HEK293 (cell line): ENCODE results near the gene KCNK7.
A peak's percentile ranks its signal among the peaks of the same experiment; 100 is the strongest.

ENCODE experiments used
- CTCF ChIA-PET: fragments of 350-600 bp; formaldehyde crosslinking; extraction: SDS; loops from one replicate; lab custom pipeline; 2021; ENCODE audit warnings: antibody characterized with exemption; lab: Yijun Ruan, JAX
- POLR2A ChIA-PET: fragments of 300-600 bp; formaldehyde crosslinking; extraction: SDS; loops from one replicate; lab custom pipeline; 2020; ENCODE audit warnings: antibody characterized with exemption, inconsistent platforms; lab: Yijun Ruan, JAX
- H3K27ac ChIP-seq: fragments of 200-500 bp; sonication (Bioruptor generic); 2 replicates; pipeline ENCODE4 v1.5.1; 2014; ENCODE audit warnings: low read depth, low read length, control low read depth, inconsistent platforms; ENCODE audit errors: extremely low read depth
- H3K36me3 ChIP-seq, 2 experiments: fragments of 200-500 bp in 1 of 2; sonication (Bioruptor generic) in 1 of 2; 1 replicate in 1 of 2; 2 replicates in 1 of 2; pipeline ENCODE4 v1.5.1; 2014 to 2017; ENCODE audit warnings: inconsistent platforms in 2 of 2, low read length in 2 of 2; ENCODE audit not compliant: control insufficient read depth in 2 of 2, insufficient read depth in 1 of 2
- H3K4me1 ChIP-seq: fragments of 200-500 bp; sonication (Bioruptor generic); 2 replicates; pipeline ENCODE4 v1.5.1; 2014; ENCODE audit warnings: mild to moderate bottlenecking, low read length, inconsistent platforms; ENCODE audit not compliant: control insufficient read depth, insufficient read depth
- H3K4me3 ChIP-seq: 2 replicates; pipeline ENCODE4 v1.5.1; 2011; ENCODE audit warnings: low read depth, mild to moderate bottlenecking, control low read depth, low read length, moderate library complexity
- H3K9me3 ChIP-seq: fragments of 200-500 bp; sonication (Bioruptor generic); 2 replicates; pipeline ENCODE4 v1.5.1; 2014; ENCODE audit warnings: low read depth, low read length, inconsistent platforms; ENCODE audit not compliant: control insufficient read depth, insufficient read depth
- BCL11B ChIP-seq: fragments of 450-650 bp; formaldehyde crosslinking; IDR thresholded peaks from 2 replicates; pipeline ENCODE4 v1.5.1; 2016; ENCODE audit warnings: low read depth, missing biosample characterization, missing genetic modification characterization
- CTCF ChIP-seq: fragments of 450-650 bp; formaldehyde crosslinking; IDR thresholded peaks from 2 replicates; pipeline ENCODE4 v1.5.1; 2016; ENCODE audit warnings: missing biosample characterization, missing genetic modification characterization
- GFI1B ChIP-seq: fragments of 450-650 bp; formaldehyde crosslinking; IDR thresholded peaks from 2 replicates; pipeline ENCODE4 v1.5.1; 2016; ENCODE audit warnings: missing biosample characterization, missing genetic modification characterization
- KLF1 ChIP-seq: fragments of 450-650 bp; formaldehyde crosslinking; IDR thresholded peaks from 2 replicates; pipeline ENCODE4 v1.5.1; 2016; ENCODE audit warnings: missing biosample characterization, missing genetic modification characterization
- MYNN ChIP-seq: fragments of 450-650 bp; formaldehyde crosslinking; IDR thresholded peaks from 2 replicates; pipeline ENCODE4 v1.5.1; 2016; ENCODE audit warnings: missing biosample characterization, missing genetic modification characterization, borderline replicate concordance
- SP3 ChIP-seq: fragments of 450-650 bp; formaldehyde crosslinking; IDR thresholded peaks from 2 replicates; pipeline ENCODE4 v1.5.1; 2016; ENCODE audit warnings: missing biosample characterization, missing genetic modification characterization
- ZBTB49 ChIP-seq: fragments of 450-650 bp; formaldehyde crosslinking; IDR thresholded peaks from 2 replicates; pipeline ENCODE4 v1.5.1; 2016; ENCODE audit warnings: missing biosample characterization, missing genetic modification characterization, low read depth
- ZBTB8A ChIP-seq: fragments of 450-650 bp; formaldehyde crosslinking; IDR thresholded peaks from 2 replicates; pipeline ENCODE4 v1.5.1; 2016; ENCODE audit warnings: missing biosample characterization, missing genetic modification characterization
- ZNF155 ChIP-seq: fragments of 450-650 bp; formaldehyde crosslinking; IDR thresholded peaks from 2 replicates; pipeline ENCODE4 v1.5.1; 2016; ENCODE audit warnings: missing biosample characterization, missing genetic modification characterization
- ZNF175 ChIP-seq: fragments of 450-650 bp; formaldehyde crosslinking; IDR thresholded peaks from 2 replicates; pipeline ENCODE4 v1.5.1; 2016; ENCODE audit warnings: missing biosample characterization, missing genetic modification characterization
- ZNF211 ChIP-seq: fragments of 450-650 bp; formaldehyde crosslinking; IDR thresholded peaks from 2 replicates; pipeline ENCODE4 v1.5.1; 2016; ENCODE audit warnings: low read depth, missing biosample characterization, missing genetic modification characterization
- ZNF239 ChIP-seq: fragments of 450-650 bp; formaldehyde crosslinking; IDR thresholded peaks from 2 replicates; pipeline ENCODE4 v1.5.1; 2016; ENCODE audit warnings: missing biosample characterization, missing genetic modification characterization
- ZNF266 ChIP-seq: fragments of 450-650 bp; formaldehyde crosslinking; IDR thresholded peaks from 2 replicates; pipeline ENCODE4 v1.5.1; 2016; ENCODE audit warnings: missing biosample characterization, missing genetic modification characterization, low read depth
- ZNF404 ChIP-seq: fragments of 450-650 bp; formaldehyde crosslinking; IDR thresholded peaks from 2 replicates; pipeline ENCODE4 v1.5.1; 2017; ENCODE audit warnings: missing biosample characterization, missing genetic modification characterization
- ZNF558 ChIP-seq: fragments of 450-650 bp; formaldehyde crosslinking; IDR thresholded peaks from 2 replicates; pipeline ENCODE4 v1.5.1; 2016; ENCODE audit warnings: missing biosample characterization, missing genetic modification characterization
- ZNF645 ChIP-seq: fragments of 450-650 bp; formaldehyde crosslinking; IDR thresholded peaks from 2 replicates; pipeline ENCODE4; 2016; ENCODE audit warnings: missing biosample characterization, missing genetic modification characterization
- ZNF677 ChIP-seq: fragments of 450-650 bp; IDR thresholded peaks from 2 replicates; pipeline ENCODE4 v1.5.0; 2018; ENCODE audit warnings: missing biosample characterization, mild to moderate bottlenecking, missing genetic modification characterization, moderate library complexity
- ZNF792 ChIP-seq: fragments of 450-650 bp; formaldehyde crosslinking; IDR thresholded peaks from 2 replicates; pipeline ENCODE4 v1.5.1; 2016; ENCODE audit warnings: missing biosample characterization, missing genetic modification characterization
- ZSCAN4 ChIP-seq: fragments of 450-650 bp; formaldehyde crosslinking; IDR thresholded peaks from 2 replicates; pipeline ENCODE4 v1.5.1; 2017; ENCODE audit warnings: missing biosample characterization, missing genetic modification characterization

Gene KCNK7

GRCh38 chr11:65584723-65585171, 10.9 kb downstream of the KCNK7 start:
- Histone ChIP-seq H3K27ac (no peak overlapping the region), H3K4me3 (no peak overlapping the region), H3K9me3 (no peaks in the 10 kb centered on the region)
- no peak for TF ChIP-seq ZNF645 (tag by site-specific recombination)
- TF ChIP-seq KLF1 (tag by site-specific recombination): peak; percentile 27; the same call in 1 of the 2 replicates
- TF ChIP-seq, all 188 proteins: peak for 1
- ChIA-PET CTCF (interaction anchor here (1.4 to 1.7 kb wide), 2 partner anchors 10 to 14 kb away, joined by 3 to 6 read pairs; no protein-coding TSS in a partner anchor), POLR2A (interaction anchor here (1.3 kb wide), 1 partner anchor 30 kb away, joined by 3 read pairs; no protein-coding TSS in a partner anchor)
- no peaks in the 10 kb centered on the region for H3K4me1 ChIP-seq
- peaks cover 0 to 7% of the 10 kb centered on the region in 2 experiments; a peak in 1 of 3 replicates for H3K36me3 ChIP-seq

- ChIA-PET POLR2A (interaction anchor here (0.9 to 1.3 kb wide), 2 partner anchors 11 to 31 kb away, joined by 3 read pairs; no protein-coding TSS in a partner anchor), CTCF (interaction anchor here (1.7 kb wide), 1 partner anchor 10 kb away, joined by 6 read pairs; no protein-coding TSS in a partner anchor)
- Histone ChIP-seq H3K4me1 (no peaks in the 10 kb centered on the region), H3K36me3 (peaks cover 0 to 7% of the 10 kb centered on the region in 2 experiments; a peak in 1 of 3 replicates), H3K4me3 (no peak overlapping the region), H3K9me3 (no peaks in the 10 kb centered on the region), H3K27ac (no peak overlapping the region)
- TF ChIP-seq BCL11B (tag by site-specific recombination) (no peak), ZNF211 (tag by site-specific recombination) (no peak), ZBTB49 (tag by site-specific recombination) (no peak), ZNF175 (no peak), ZNF677 (no peak), ZNF155 (tag by site-specific recombination) (no peak), MYNN (no peak), ZNF558 (tag by site-specific recombination) (no peak), ZNF792 (no peak), ZNF404 (tag by site-specific recombination) (no peak), ZNF266 (tag by site-specific recombination) (no peak), ZSCAN4 (tag by site-specific recombination) (no peak), ZBTB8A (tag by site-specific recombination) (no peak), SP3 (no peak), GFI1B (no peak), ZNF239 (tag by site-specific recombination) (no peak), CTCF (tag by site-specific recombination) (no peak)
Measured at GRCh38 chr11:65584106-65584505, 11.5 kb downstream of the KCNK7 start.
